ENCODE data around the gene STARD3. TPM values are rescaled to one million over a fixed set of nuclear protein-coding genes. Genes with fewer than 3 reads are reported as not detected.

Gene STARD3
- total RNA-seq, 1 experiment from 2014 or later = 30.1 TPM

DNA sequence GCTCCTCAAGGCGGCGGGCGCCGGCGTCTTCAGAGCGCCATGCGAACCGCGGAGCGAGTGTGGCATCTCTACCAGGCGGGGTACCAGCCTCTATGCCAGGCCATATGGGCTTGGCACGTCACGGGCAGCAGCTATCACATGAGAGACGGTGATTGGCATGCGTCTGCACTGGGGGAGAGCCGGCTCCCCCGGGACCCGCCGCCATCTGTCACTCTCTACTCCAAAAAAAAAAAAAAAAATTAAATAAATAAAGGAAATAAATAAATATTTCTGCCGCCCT lies 29.2 kb upstream of the STARD3 start, which contains the start of gene NEUROD2:
NEUROD2 (minus strand) TSS at position 70 of the 280 bp plus-strand sequence. CDS start 1,321 bp downstream, outside the sequence.
- Mint-ChIP-seq H3K27ac (ENCODE audit: low read depth, unreplicated experiment) (no peak within 1 kb of the TSS), H3K27me3 (ENCODE audit: insufficient read depth, unreplicated experiment) (peaks cover 72% of the 10 kb centered on the region), H3K36me3 (ENCODE audit: insufficient read depth, unreplicated experiment) (no peaks in the 10 kb centered on the region), H3K4me3 (ENCODE audit: unreplicated experiment) (no peak within 1 kb of the TSS), H3K4me1 (ENCODE audit: insufficient read depth, unreplicated experiment) (peaks cover 6% of the 10 kb centered on the region), H3K9me3 (ENCODE audit: unreplicated experiment) (no peaks in the 10 kb centered on the region)
- intact Hi-C loops (cut with micrococcal nuclease) = no loop called here
- no peak for DNase-seq (ENCODE audit: unreplicated experiment)
- POLR2A ChIA-PET = no interaction called here
- TF ChIP-seq, protein P1, sequence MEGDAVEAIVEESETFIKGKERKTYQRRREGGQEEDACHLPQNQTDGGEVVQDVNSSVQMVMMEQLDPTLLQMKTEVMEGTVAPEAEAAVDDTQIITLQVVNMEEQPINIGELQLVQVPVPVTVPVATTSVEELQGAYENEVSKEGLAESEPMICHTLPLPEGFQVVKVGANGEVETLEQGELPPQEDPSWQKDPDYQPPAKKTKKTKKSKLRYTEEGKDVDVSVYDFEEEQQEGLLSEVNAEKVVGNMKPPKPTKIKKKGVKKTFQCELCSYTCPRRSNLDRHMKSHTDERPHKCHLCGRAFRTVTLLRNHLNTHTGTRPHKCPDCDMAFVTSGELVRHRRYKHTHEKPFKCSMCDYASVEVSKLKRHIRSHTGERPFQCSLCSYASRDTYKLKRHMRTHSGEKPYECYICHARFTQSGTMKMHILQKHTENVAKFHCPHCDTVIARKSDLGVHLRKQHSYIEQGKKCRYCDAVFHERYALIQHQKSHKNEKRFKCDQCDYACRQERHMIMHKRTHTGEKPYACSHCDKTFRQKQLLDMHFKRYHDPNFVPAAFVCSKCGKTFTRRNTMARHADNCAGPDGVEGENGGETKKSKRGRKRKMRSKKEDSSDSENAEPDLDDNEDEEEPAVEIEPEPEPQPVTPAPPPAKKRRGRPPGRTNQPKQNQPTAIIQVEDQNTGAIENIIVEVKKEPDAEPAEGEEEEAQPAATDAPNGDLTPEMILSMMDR (IDR thresholded peaks at IDR 0.05; ENCODE audit: unreplicated experiment) = no peak
- no TSS peak for BruUV-seq (replicated peaks)
- CTCF ChIA-PET = interaction anchor here (0.6 kb wide), 1 partner anchor 14 kb away, joined by 5 read pairs; no protein-coding TSS in a partner anchor

DNA sequence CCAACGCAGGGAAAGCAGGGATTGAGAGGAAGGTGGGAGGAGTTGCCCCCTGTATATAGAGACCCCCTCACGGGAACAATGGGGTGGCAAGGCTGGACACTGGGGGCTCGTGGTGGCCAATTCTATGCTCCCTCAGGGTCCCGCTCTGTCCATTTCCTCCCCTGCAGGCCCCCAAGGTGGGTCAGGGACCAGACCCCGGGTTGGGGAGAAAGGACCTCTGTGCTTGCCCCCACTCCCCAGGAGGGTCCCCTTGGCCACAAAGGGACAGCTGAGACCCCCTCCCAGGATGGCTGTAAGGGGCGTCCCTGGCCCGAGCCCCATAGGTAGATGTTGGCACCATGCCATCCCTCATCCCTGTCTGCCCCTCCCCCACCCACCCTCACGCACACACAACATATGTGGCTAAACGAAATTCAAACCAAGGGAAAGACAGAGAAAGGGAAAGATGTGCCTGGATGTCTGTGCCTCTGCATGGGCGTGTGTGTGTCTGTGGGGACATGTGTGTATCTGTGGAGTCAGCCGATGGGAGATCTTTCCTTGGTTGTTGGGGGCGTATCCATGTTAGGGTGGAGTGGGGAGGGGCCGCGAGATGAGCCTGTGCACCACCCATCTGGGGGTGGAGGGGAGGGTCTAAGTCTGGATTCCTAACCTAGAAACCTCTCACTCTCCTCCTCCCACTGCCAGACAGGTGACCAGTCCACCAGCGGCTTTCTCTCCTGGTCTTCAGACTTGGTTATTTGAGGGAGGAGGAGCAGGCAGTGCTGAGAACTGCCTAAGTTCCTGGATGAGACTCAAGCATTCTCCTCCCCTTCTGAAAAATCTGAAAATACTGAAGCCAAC lies 28.6 kb upstream of the STARD3 start:
- intact Hi-C loops (cut with micrococcal nuclease) = no loop called here
- H3K27ac Mint-ChIP-seq (ENCODE audit: low read depth, unreplicated experiment) = no peak overlapping the region
- TF ChIP-seq, protein P1 (IDR thresholded peaks at IDR 0.05; ENCODE audit: unreplicated experiment) = no peak
- no peak overlapping the region for H3K4me3 Mint-ChIP-seq (ENCODE audit: unreplicated experiment)
- peaks cover 2% of the 10 kb centered on the region for H3K4me1 Mint-ChIP-seq (ENCODE audit: insufficient read depth, unreplicated experiment)
- DNase-seq (ENCODE audit: unreplicated experiment) = no peak
- H3K36me3 Mint-ChIP-seq (ENCODE audit: insufficient read depth, unreplicated experiment) = no peaks in the 10 kb centered on the region
- H3K9me3 Mint-ChIP-seq (ENCODE audit: unreplicated experiment) = no peaks in the 10 kb centered on the region
- BruUV-seq (replicated peaks) = no TSS peak
- ChIA-PET CTCF (interaction anchor here (0.6 kb wide), 1 partner anchor 15 kb away, joined by 5 read pairs; no protein-coding TSS in a partner anchor), POLR2A (no interaction called here)
- H3K27me3 Mint-ChIP-seq (ENCODE audit: insufficient read depth, unreplicated experiment) = peaks cover 72% of the 10 kb centered on the region

DNA sequence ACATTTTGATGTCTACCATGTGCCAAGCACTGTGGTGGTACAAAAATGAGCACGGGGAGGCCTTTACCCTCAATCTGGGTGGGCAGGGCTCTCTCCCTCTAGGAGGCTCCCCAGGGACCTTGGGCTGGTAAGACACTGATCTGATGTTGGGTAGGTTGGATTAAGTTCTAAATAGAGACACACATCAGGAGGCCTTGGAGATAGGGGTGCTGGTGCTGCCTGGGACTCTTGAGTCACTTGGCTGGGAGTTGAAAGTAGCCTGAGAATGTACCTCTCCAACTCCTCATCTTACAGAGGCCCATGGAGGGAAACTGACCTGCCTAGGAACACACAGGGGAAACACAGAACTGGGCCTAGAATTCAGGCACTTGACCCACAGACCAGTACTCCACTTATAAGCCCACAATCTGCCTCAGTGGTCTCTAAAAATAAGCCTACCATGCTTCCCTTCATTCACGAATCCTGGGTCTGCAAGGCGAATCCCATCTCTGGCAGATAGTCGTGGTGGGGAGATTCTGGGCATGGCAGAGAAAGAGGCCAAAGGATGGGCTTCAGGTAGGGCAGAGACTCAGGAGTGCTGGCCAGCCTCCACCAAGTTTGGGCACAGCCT lies 27.4 kb upstream of the STARD3 start:
- DNase-seq (ENCODE audit: unreplicated experiment) = no peak
- CTCF ChIA-PET = no interaction called here
- Mint-ChIP-seq H3K9me3 (ENCODE audit: unreplicated experiment) (no peaks in the 10 kb centered on the region), H3K36me3 (ENCODE audit: insufficient read depth, unreplicated experiment) (no peaks in the 10 kb centered on the region), H3K27me3 (ENCODE audit: insufficient read depth, unreplicated experiment) (peaks cover 65% of the 10 kb centered on the region), H3K27ac (ENCODE audit: low read depth, unreplicated experiment) (no peak overlapping the region), H3K4me1 (ENCODE audit: insufficient read depth, unreplicated experiment) (no peaks in the 10 kb centered on the region), H3K4me3 (ENCODE audit: unreplicated experiment) (no peak overlapping the region)
- BruUV-seq (replicated peaks) = no TSS peak
- POLR2A ChIA-PET = no interaction called here
- intact Hi-C loops (cut with micrococcal nuclease) = no loop called here
- TF ChIP-seq, protein P1 (IDR thresholded peaks at IDR 0.05; ENCODE audit: unreplicated experiment) = no peak

DNA sequence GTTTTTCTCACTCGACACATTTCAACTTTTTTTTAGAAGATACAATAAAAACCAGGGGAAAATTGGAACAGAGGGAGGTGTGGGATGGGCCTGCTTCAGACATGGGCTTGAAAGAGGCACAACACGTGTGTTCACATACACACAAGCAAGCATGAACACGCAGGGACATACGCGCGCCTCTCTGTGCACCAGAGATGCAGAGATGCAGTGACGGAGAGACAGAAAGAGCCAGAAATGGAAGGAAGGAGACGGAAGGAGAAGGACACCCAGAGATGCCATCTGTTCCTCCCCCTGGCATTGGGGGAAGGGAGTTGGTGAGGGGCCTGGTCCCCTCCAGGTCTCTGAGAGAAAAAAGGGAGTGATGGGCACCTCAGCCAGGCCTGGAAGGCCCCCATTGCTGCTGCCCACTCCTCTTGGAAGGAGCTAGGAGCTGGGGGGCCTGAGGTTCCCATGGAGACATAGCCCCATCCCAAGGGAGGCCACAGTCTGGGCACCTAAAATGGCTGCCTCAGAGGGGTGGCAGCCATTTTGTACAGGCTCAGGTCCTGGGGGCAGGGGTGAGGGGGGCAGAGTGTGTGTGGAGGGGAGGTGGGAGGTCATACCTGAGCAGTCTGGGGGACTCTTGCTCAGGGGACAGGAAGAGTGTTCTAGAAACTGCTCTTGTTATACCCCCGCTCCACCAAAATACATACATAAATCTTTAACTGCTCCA lies 25.4 kb upstream of the STARD3 start:
- no TSS peak for BruUV-seq (replicated peaks)
- DNase-seq (ENCODE audit: unreplicated experiment) = no peak
- TF ChIP-seq, protein P1 (IDR thresholded peaks at IDR 0.05; ENCODE audit: unreplicated experiment) = no peak
- H3K27me3 Mint-ChIP-seq (ENCODE audit: insufficient read depth, unreplicated experiment) = peaks cover 59% of the 10 kb centered on the region
- intact Hi-C loops (cut with micrococcal nuclease) = no loop called here
- no peaks in the 10 kb centered on the region for H3K9me3 Mint-ChIP-seq (ENCODE audit: unreplicated experiment)
- ChIA-PET POLR2A (no interaction called here), CTCF (interaction anchor here (0.6 to 0.7 kb wide), 2 partner anchors 140 to 347 kb away, joined by 3 to 4 read pairs; no protein-coding TSS in a partner anchor)
- H3K4me1 Mint-ChIP-seq (ENCODE audit: insufficient read depth, unreplicated experiment) = no peaks in the 10 kb centered on the region
- H3K4me3 Mint-ChIP-seq (ENCODE audit: unreplicated experiment) = no peak overlapping the region
- no peaks in the 10 kb centered on the region for H3K36me3 Mint-ChIP-seq (ENCODE audit: insufficient read depth, unreplicated experiment)
- no peak overlapping the region for H3K27ac Mint-ChIP-seq (ENCODE audit: low read depth, unreplicated experiment)
